SK-MEL-5 (cell line): Measurements from ENCODE around the gene EXOC3L4. TPM values are rescaled to one million over a fixed set of nuclear protein-coding genes. Genes with fewer than 3 reads are reported as not detected.

Experiments used
- DNase-seq: peaks from one replicate; pipeline ENCODE4 v3.0.0-alpha.2; 2016; ENCODE audit warnings: low read depth, low spot score
- in situ Hi-C: cut with HindIII; loops from 2 replicates; pipeline ENCODE4 v1.10.0; 2016; ENCODE audit warnings: low sequenced_read_pairs, high pct_unique_total_duplicates, low pct_unique_long_range_greater_than_20kb
- total RNA-seq: library from RNA; depleted of rRNA; stranded (reverse); fragments of >200 nt; shearing (Covaris generic); gene quantifications from 2 replicates; pipeline ENCODE4 v1.2.3, GENCODE V29; 2014

EXOC3L4 gene
- total RNA-seq, 1 experiment from 2014 or later, result not detected

DNA sequence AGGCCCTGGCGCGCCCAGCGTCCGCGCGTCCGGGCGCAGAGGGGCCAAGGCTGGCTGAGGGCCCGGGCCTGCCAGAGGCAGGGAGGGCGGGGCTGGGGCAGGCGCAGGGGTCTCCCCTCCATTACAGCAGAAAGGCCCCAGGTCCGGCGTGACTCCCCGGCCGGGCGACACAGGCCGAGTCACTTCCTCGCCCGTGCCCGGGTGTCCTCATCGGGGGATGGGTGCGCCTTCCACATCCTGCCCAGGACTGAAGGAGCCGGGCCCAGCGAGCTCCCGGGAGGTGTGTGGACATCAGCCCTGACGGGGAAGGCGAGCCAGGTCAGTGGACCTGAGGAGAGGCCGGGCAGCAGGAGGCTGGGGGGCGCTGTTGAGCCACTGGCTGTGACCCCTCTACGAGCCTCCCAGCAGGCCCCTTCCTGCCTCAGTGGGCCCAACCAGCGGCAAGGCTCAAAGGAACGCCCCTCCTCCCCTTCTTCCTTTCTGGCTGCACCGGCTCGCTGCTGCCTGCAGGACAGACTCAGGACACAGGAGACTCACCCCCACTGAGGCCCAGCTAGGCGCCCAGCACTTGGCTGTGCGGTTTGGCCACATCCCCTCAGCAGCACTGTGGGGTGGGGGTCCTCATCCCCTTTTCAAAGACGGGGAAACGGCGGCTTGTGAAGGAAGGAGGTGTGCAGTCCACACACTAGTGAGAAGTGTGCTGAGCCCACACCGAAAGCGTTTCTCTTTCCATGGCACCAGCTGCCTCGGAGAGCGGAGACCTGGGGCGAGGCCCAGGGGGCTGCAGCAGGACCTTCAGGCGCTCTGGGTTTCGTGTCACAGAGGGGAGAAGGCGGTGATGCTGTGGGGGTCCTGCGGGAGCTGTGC is 29.3 kb downstream of the EXOC3L4 start:
- in situ Hi-C loops, result no loop called here
- no peak for DNase-seq

DNA sequence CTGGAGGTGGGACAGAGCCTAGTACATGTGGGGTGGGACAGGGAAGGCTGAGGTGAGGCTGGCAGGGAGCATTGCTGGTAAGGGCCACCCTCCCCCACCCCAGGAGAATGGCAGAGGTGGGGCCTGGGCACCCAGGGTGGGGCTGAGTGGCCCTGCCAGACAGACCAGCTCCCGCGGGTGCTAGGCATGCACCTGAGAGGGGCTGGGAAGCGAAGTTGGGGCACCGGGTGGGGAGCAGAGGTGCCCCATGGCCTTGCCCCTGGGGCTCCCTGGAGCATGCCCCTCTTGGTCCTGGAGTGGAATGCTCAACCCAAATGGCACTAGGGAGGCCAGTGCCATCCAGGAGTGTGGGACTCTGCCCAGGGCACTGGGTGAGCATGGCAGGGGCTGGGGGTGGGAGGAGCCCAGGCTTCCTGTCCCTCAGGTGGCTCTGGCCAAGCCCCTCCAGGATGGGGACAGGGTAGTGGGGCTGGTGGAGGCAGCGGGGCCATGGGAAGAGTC is 30.0 kb downstream of the EXOC3L4 start:
- in situ Hi-C loops, result no loop called here
- no peak for DNase-seq

DNA sequence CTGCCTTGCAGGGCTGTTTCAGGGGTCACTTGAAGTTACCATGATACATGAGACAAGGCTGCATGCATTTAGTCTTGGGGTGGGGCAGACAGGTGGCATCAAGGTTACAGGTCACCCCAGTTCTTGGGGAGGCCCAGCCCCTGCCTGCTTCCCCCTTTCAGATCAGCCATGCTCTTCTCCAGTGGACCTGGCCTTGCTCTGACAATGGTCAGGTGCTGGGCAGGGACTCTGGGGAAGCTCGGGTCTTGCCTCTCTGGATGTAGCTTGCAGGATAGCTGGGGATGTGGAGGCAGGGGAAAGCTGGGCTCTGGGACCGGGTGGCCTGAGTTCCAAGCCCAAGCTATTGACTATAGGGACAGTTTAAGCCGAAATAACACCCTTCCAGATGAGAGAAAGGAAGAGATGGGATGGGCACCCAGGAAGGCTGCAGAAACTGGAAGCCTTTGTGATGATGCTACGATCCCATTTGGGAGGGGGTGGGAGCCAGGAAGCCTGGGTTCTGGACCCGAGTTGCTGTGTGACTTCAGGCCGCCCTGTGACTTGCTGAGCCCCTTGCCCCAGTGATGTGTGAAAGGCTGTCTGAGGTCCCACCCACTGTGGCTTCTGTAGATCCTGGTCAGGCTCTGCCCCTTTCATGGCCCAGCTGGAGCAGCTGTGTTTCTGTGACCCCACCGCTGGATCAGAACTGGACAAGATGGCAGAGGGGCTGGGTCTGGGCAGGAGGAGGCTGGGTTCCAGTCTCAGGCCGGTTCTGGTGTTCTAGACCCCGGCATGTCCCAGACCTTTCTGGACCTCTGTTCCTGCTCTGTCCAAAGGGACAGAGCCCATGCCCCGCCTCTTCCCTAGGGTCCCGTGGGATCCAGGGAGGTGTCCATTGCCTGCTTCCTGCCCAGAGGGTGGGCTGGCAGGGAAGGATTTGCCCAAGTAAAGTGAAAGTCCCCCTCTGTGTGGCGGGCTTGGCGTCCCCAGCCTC is 30.9 kb downstream of the EXOC3L4 start:
- in situ Hi-C loops, result no loop called here
- no peak for DNase-seq

DNA sequence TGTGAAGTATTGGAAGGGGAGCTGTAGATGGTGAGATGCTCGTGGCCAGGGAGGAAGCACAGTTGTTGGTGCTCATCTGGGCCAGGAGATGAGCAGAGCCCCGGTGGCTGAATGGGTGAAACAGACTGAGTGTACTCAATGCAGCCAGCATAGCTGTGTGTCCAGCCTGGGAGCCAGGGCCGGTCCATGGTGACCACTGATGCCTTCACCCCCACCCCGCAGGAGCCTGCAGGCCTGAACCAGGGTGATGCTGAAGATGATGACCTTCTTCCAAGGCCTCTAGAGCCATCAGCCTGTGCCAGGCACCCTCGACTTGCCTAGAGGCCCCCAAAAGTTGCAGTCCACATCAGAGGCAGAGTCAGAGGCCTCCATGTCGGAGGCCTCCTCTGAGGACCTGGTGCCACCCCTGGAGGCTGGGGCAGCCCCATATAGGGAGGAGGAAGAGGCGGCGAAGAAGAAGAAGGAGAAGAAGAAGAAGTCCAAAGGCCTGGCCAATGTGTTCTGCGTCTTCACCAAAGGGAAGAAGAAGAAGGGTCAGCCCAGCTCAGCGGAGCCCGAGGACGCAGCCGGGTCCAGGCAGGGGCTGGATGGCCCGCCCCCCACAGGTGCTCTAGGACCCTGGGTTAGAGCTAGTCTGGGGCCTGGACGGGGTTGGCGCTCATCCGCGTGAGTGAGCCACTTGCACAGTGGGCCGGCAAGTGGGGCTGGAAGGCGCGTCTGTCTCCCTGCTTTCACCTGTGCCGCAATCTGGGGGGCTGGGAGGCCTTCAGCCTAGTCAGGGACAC is 31.8 kb downstream of the EXOC3L4 start:
- no peak for DNase-seq
- in situ Hi-C loops, result no loop called here

DNA sequence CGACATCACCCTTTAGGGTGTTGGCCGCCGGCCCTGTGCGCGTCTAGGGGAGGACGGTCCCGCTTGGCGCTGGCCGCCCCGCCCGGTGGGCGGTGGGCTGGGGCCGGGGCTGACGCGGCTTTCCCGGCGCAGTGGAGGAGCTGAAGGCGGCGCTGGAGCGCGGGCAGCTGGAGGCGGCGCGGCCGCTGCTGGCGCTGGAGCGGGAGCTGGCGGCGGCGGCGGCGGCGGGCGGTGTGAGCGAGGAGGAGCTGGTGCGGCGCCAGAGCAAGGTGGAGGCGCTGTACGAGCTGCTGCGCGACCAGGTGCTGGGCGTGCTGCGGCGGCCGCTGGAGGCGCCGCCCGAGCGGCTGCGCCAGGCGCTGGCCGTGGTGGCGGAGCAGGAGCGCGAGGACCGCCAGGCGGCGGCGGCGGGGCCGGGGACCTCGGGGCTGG is 32.4 kb downstream of the EXOC3L4 start:
- in situ Hi-C loops, result no loop called here
- DNase-seq, result no peak

DNA sequence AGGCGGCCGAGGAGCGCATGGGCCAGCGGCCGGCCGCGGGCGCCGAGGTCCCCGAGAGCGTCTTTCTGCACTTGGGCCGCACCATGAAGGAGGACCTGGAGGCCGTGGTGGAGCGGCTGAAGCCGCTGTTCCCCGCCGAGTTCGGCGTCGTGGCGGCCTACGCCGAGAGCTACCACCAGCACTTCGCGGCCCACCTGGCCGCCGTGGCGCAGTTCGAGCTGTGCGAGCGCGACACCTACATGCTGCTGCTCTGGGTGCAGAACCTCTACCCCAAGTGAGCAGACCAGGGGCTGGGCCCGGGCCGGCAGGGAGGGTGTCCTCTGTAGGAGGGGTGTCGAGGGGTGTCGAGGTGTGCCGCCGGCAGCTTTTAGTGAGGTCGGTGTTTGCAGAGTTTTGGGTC is 32.8 kb downstream of the EXOC3L4 start:
- DNase-seq, result no peak
- in situ Hi-C loops, result no loop called here

DNA sequence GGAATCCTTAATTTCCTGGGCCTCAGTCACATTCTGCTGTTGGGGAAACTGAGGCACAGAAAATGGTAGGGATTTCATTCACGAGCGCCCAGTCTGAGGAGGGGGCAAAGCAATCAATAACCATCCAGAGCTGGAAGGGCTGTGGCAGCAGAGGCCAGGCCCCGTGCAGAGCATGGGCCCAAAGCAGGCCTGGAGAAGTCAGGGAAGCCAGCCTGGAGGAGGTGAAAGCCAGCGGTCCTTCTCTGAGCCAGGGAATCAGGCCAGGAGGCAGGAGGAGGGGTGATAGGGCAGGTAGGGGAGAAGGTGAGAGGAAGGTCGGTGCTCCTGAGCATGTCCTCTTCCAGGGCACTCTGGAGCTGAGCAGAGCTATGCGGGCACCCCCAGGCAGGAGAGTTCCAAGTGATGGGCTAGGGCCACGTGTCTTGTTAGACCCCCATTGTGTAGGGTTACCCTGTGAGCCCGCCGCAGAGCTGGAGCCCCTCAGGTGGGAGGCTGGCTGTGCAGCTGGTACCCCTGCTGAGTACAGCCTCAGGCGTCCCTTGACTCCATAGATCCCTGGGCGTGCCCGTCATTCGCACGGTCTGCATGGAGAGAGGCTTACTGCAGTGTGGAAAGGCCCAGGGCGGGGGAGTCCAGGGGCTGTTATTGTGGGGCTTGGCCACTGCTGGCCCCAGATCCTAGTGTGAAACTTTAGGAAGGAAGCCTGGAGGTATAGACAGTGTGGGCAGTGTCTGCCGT is 33.5 kb downstream of the EXOC3L4 start:
- DNase-seq, result no peak
- in situ Hi-C loops, result no loop called here

DNA sequence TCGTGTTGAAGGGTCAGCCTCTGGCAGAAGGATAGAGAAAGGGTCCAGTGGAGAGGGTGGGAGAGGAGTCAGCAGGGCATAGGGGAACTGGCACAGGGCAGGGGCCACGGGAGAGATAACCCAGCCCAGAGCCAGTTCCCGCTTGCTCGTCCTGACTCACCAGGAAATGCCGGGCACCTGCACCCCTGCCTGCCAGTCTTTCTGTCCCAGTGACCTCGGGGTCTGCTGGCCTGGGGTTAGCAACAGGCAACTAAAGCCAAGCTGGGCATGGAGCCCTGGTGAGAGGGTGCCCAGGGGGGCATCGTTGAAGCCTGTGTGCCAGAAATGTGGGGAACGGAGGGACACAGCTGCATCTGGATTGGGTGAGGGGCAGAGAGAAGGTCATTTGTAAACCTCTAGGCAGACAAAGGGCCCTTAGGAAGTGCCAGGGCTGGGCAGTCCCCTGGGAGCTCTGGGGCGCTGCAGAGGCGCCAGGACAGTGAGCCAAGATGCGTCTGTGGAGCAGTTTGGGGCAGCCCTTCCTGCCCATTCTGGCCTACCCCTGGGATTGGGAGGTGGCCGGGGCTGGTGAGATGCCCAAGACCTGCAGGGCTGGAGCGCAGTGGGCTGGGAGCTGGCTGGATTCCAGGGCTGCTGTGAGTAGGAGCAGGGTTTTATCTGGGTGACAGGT is 34.2 kb downstream of the EXOC3L4 start:
- no peak for DNase-seq
- in situ Hi-C loops, result no loop called here

DNA sequence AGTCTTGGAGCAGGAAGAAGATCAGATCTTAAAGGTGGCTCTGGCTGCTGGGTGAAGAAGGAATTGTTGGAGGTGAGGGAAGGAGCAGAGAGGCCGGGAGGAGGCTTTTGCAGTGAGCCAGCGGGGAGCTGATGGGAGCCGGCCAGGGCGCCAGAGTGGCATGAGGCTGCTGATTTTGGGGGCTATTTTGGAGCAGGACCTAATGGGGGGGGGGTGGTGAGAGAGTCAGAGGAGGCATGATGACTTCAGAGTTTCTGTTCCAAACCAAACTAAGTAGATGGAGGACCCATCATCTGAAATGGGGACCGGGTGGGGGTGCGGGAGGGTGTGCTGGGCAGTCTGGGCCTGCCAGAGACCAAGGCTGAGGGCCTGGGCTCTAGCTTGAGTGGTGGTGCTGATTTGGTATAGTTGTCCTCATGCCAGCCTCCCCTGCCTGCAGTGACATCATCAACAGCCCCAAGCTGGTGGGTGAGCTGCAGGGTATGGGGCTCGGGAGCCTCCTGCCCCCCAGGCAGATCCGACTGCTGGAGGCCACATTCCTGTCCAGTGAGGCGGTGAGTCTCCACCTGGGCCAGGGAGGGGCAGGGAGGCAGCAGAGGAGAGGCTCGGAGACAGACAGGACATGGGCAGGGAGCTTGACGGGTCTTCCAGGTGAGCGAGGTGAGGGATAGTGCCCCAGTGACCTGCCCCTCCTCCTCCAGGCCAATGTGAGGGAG is 34.9 kb downstream of the EXOC3L4 start:
- no peak for DNase-seq
- in situ Hi-C loops, result no loop called here

DNA sequence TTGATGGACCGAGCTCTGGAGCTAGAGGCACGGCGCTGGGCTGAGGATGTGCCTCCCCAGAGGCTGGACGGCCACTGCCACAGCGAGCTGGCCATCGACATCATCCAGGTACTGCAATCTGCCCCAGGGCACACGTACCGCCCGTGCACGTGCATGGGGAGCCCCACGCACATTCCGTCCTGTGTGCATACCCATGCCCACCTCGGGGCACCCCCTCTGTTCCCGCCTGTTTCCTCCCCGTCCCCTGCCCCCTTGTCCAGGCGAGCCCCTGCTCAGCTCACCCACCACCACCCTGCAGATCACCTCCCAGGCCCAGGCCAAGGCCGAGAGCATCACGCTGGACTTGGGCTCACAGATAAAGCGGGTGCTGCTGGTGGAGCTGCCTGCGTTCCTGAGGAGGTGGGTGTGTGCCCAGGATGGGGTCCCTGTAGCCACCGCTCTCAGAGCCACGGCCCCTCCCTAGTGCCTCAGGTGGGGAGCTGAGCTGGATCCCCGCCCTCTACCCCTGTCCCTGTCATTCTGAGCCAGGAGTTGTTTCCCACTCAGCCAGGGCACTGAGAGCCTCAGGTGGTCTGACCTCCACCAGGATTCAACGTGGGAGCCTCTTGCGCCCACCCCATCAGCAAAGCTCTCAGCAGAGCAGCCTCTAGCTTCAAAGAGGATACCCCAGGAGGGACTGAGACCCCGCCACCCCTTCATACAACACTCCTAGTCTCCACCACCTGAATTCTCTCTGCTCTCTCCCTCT is 35.7 kb downstream of the EXOC3L4 start:
- no peak for DNase-seq
- in situ Hi-C loops, result no loop called here

DNA sequence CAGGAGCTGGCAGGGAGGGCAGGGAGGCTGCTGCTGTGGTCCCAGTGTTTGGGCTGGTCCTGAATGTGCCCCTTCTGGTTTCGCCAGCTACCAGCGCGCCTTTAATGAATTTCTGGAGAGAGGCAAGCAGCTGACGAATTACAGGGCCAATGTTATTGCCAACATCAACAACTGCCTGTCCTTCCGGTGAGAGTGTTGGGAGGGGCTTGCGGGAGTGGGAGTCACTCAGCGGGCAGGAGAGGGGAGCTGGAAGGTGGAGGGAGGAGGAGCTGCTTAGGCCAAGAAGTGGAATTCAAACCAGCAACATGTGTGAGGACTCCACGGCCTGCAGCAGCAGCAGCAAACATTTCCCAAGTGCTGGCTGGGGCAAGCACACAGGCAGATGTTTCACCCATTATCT is 36.4 kb downstream of the EXOC3L4 start:
- DNase-seq, result no peak
- in situ Hi-C loops, result no loop called here

DNA sequence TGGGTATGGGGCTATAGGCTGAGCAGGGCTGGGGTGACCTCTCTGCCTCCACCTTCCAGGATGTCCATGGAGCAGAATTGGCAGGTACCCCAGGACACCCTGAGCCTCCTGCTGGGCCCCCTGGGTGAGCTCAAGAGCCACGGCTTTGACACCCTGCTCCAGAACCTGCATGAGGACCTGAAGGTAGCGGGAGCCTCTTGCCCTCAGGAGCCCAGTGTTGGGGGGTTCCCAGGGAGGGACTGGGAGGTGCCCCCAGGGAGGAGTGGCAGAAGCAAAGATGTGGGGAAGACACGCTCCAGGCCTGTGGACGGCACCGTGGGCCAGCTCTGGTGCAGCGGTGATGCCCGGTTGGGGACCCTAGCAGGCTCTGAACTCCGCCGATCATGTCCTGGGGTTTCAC is 37.1 kb downstream of the EXOC3L4 start:
- in situ Hi-C loops, result no loop called here

DNA sequence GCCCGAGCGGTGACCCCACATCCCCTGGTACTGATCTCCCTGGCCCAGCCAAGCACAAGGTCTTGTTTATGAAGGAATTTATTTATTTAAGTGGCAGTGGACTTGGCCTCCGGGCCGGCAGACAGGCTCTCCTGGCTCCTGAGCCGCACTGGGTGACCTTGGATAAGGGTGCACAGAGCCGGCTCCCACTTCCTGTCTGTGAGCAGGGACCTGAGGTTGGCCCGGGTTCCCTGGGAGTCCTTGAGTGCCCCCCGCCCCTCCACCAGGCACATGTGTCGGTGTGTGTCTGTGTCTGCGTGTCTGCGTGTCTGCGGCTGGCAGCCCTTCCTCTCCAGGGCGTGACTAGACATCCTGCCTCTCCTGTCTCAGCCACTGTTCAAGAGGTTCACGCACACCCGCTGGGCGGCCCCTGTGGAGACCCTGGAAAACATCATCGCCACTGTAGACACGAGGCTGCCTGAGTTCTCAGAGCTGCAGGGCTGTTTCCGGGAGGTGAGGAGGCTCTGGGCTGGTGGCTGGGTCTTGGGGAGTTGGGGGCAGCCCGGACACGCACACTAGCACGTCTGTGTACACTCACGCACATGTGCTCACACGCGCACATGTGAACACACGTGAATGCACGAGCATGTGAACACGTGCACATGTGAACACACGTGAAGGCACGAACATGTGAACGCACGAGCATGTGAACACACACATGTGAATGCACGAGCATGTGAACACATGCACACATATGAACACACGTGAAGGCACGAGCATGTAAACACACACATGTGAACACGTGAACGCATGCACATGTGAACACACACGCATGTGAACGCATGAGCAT is 38.1 kb downstream of the EXOC3L4 start:
- in situ Hi-C loops, result no loop called here
- DNase-seq, result no peak

More for the DNA sequence above, 37.1 kb downstream of the EXOC3L4 start:
- no peak for DNase-seq
